ENCODE measurements around the gene INTS13.

DNA sequence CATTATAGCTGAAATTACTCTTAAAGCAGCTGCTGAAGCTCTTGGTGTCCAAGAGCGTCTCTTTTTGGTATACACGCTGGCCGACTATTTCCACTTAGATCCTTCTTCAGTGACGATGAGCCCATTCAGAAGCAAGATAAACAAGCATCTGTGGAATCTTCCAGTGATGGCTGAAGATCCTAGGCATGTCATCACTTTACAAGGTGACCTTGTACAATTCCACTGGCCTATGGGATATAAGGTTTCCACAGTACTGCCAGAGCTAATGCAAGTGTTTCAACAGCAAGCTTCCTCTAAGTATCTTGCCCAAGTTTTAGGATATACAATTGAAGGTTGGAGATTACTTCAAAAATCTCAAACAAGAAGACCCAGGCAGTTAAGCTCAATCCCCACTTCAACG is 47.0 kb downstream of the INTS13 start:
- TF ChIP-seq CTCF (IDR thresholded peaks at IDR 0.05): no peak
- TF ChIP-seq EZH2 (IDR thresholded peaks at IDR 0.05; ENCODE audit: borderline replicate concordance, insufficient read depth, low read depth, low read length, poor library complexity, severe bottlenecking): no peak

Measured in B cell (primary cell).